HTERT RPE-1 (cell line): ENCODE results near the gene ENDOV.

Experiments
- in situ Hi-C: fragments of 300-500 bp; cut with MboI; formaldehyde crosslinking; loops from 4 replicates; pipeline ENCODE4 v1.14.3; 2020; ENCODE audit warnings: low sequenced_read_pairs

The ENDOV gene

GRCh38 chr17:80481284-80482057 lies 66.5 kb downstream of the ENDOV start:
- in situ Hi-C loops: no loop called here

GRCh38 chr17:80482058-80482318 lies 67.0 kb downstream of the ENDOV start:
- in situ Hi-C loops: no loop called here

- in situ Hi-C loops: no loop called here
Observed at GRCh38 chr17:80482555-80483308, 67.8 kb downstream of the ENDOV start.

- in situ Hi-C loops: no loop called here
Observed at GRCh38 chr17:80485846-80486245, 70.9 kb downstream of the ENDOV start.

- in situ Hi-C loops: no loop called here
Observed at GRCh38 chr17:80486692-80487091, 71.7 kb downstream of the ENDOV start.

- in situ Hi-C loops: no loop called here
Observed at GRCh38 chr17:80487511-80487910, 72.5 kb downstream of the ENDOV start.
